NK-92 treated with Interleukin-12 subunit alpha and Interleukin-12 subunit beta, amount 100 ng/mL, for 24 hours (cell line): ENCODE results near the gene CACNA2D4.

ENCODE experiments used
- DNase-seq: peaks from one replicate; lab custom pipeline; 2025; lab: John Stamatoyannopoulos, UW

CACNA2D4 gene

DNA sequence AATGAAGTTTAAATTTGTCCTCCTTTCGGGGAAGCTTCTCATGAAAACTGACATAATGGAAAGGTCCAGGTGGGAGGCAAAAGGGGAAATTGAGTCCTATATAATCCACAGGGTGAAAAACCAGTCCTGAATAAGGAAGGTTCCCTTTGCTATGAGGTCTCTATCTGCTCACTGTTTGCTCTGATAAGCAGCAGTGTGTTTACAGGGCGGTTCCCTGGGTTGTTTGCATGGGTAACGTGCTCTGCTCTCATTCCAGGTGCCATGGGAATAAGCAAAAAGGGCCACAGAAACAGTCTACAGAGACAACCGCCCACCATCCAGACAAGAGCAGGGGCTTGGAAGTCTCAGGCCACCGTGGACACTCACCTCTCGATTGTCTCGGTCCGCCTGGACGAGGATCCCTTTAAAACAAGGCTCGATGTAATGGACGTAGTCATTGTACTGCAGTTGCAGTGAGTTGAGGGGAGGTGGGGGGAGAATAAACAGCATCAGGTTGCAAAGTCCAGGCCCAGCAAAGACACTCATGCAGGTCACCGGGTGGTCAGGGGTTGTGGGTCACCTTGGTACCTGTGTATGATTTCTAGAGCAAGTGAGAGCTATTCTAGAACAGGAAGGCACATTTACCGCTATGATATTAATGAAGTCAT is 32.7 kb downstream of the CACNA2D4 start:
- DNase-seq: no peak

GRCh38 chr12:1885082-1885596 is 33.3 kb downstream of the CACNA2D4 start:
- DNase-seq: no peak

DNA sequence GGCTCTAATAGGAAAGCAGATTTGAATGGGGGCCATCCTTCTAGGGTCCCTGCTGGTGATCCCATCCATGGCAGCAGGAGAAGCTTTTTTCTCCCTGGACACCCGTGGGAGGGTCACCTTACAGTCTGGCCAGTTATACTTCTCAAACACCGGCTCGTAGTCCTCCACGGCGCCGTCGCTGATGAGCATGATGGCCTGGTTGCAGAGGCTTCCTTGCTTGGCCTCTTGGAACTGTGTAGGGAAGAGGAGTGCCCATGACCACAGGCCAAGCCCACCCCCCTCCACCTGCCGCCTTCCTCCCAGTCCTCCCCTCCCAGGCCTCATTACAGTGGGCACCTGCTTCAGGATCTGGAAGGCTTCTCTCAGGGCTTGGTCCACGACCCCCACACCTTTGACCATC is 33.8 kb downstream of the CACNA2D4 start:
- DNase-seq: no peak

DNA sequence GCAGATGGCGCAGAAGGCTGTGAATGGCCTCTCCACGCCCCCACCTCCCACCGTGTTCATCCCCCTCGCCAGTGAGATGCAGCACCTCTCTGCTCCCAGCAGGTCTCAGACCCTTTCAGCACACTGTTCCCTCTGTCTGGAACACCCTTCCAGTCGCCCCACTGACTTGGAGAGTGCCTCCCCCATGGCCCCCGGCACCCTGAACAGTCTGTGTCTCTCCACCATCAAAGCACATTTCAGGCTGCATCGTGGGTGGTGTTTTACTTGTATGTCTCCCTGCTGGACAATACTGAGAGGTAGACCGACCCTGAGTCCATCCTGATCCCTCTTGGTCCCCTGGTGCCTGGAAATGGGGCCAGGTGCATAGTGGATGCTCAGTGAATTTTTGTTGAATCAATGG is 34.9 kb downstream of the CACNA2D4 start:
- no peak for DNase-seq

- no peak for DNase-seq
Observed at GRCh38 chr12:1882850-1883470, 35.5 kb downstream of the CACNA2D4 start.

DNA sequence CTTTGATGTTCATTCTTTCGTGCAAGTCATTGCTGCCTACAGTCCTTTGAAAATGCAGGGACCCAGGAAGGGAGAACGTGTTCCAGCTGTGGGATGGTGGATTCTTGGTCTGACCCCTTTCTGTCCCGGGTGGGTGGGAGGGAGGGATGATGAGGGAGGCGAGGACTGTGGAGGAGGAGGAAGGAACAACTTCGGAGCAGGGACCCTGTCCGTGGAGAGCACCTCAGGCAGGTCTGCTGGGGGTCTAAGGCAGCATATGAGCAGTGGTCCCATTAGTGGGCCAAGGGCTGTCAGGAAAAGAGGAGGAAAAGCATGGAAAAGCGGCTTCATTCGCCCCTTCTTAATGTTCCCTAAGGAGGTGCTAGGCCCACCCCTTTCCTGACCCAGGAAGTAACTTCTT is 36.0 kb downstream of the CACNA2D4 start:
- DNase-seq: no peak

- DNase-seq: no peak
Observed at GRCh38 chr12:1881936-1882335, 36.5 kb downstream of the CACNA2D4 start.

GRCh38 chr12:1881301-1881700 is 37.2 kb downstream of the CACNA2D4 start:
- DNase-seq: no peak

DNA sequence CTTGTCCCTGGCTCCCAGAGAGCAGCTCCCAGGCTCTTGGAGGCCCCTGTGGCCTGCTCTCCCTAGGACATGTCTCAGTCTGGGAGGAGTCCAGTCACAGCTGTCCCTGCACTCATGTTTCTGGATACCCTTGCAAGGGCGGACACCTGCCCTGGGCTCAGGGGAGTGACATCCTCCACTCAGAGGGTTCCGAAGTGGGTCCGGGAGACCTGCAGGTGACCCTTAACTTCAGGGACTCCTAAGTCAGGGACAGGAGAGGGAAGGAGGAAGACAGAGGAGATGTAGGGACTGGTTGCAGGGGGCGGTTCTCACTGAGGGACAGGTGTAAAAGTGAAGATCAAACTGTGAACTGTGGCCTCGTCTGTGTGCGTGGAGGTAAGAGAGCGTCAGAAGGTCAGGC is 37.6 kb downstream of the CACNA2D4 start:
- DNase-seq: no peak

- no peak for DNase-seq
Observed at GRCh38 chr12:1880153-1880845, 38.2 kb downstream of the CACNA2D4 start.

DNA sequence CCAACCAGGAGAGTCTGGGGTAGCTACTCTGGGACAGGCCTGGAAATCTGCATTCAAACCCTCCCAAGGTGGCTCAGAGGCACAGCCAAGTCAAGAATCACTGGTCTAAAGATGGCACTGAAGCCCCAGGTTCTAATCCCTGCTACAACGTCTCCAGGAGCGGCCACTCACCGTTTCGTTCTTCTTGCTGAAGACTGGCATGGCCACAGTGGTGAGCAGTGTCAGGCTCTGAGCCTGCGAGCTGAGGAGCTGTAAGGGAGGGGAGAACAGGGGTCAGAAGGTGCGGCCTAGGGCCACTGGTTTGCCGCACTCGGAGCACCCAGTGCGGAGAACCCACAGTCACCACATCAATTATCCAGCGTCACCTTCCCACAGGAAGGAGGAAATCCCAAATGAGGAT is 38.8 kb downstream of the CACNA2D4 start:
- no peak for DNase-seq

- DNase-seq: no peak
Observed at GRCh38 chr12:1878695-1879094, 39.8 kb downstream of the CACNA2D4 start.

DNA sequence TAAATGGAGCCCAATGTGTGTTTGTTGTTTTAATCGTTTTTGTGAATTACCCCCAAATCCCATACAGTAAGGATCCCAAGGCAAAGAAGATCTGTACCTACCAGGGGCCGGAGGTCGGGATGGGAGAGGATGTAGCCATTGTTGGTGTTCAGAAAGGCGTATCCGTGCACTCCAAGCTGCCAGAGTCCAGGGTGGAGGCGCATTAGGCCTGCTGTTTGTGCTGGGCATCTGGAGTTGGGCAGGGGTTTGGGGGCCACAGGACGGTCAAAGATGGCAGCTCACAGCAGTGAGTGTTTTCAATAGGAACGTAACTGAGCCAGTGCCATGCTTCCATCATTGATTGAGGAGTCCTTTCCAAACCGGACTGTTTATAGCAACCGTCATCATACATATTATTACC is 40.2 kb downstream of the CACNA2D4 start:
- no peak for DNase-seq

- no peak for DNase-seq
Observed at GRCh38 chr12:1877169-1877878, 41.1 kb downstream of the CACNA2D4 start.

DNA sequence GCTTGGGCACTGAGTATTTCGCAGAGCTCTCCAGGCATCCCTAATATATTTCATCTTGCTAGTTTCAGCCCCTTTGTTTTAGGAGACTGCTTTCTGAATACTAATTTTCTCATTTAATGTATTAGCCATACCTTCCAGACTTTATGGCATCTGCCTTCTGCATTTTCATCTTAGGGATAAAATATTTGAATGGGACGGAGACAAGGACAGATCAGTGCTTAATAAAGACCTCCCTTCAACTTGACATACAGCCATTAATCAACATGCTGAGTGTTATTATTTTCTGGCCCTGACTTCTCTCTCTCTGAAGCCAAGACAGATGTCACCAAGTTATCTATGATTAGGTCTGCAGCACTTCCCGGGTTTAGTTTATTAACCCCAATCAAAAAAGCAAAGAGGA is 42.4 kb downstream of the CACNA2D4 start:
- no peak for DNase-seq

DNA sequence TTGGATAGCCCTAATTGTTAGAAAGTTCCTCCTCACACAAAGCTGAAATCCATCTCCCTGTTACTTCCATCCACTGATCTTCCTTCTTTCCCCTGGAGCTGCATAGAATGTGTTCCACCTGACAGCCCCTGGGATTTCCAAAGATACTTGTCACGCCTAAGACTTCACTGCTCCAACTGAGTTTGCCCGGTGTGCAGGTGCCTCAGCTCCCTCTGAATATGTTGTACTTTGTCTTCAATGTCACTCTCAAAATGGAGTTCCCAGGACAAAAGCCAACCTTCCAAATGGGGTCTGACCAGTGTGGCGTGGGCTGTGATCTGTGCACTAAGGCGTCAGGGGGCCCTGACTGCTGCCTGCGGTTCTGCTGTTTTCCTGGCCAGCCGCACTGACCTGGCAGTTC is 42.8 kb downstream of the CACNA2D4 start:
- no peak for DNase-seq

GRCh38 chr12:1873531-1874510 is 44.6 kb downstream of the CACNA2D4 start:
- no peak for DNase-seq

GRCh38 chr12:1872448-1872847 is 46.0 kb downstream of the CACNA2D4 start:
- no peak for DNase-seq

- no peak for DNase-seq
Observed at GRCh38 chr12:1872001-1872400, 46.5 kb downstream of the CACNA2D4 start.

GRCh38 chr12:1870998-1871917 is 47.2 kb downstream of the CACNA2D4 start:
- DNase-seq: no peak
